Caco-2 (cell line): ENCODE data around the gene NPAS2. TPM values are rescaled to one million over a fixed set of nuclear protein-coding genes. Genes with fewer than 3 reads are reported as not detected.

Experiments
- BruUV-seq: library from RNA; stranded (reverse); fragments of 400-500 nt; replicated peaks from 2 replicates; lab custom pipeline; 2021; lab: Mats Ljungman, UMichigan
- CTCF ChIA-PET: fragments of 300-600 bp; sonication (Branson Sonifier 250); formaldehyde crosslinking; loops from one replicate; lab custom pipeline; 2022; ENCODE audit warnings: antibody characterized with exemption; lab: Charles Lee
- POLR2A ChIA-PET: fragments of 300-600 bp; sonication (Branson Sonifier 250); formaldehyde crosslinking; loops from one replicate; lab custom pipeline; 2022; ENCODE audit warnings: antibody characterized with exemption; lab: Charles Lee
- DNase-seq, 2 experiments: peaks; one replicate each; pipeline versions ENCODE4 v3.0.0 to v3.0.0-alpha.2; 2020 to 2022
- H3K27me3 ChIP-seq: replicated peaks from 2 replicates; pipeline ENCODE4 v1.6.0; 2011; ENCODE audit warnings: low read length; ENCODE audit not compliant: control insufficient read depth, insufficient read depth
- H3K36me3 ChIP-seq: 2 replicates; pipeline ENCODE4 v1.5.1; 2011; ENCODE audit warnings: low read length; ENCODE audit not compliant: control insufficient read depth, insufficient read depth
- H3K4me1 ChIP-seq: fragments of 250-450 bp; sonication (Bioruptor Pico); 2 replicates; pipeline ENCODE4 v1.5.1; 2020; ENCODE audit warnings: mild to moderate bottlenecking
- H3K4me3 ChIP-seq: 2 replicates; pipeline ENCODE4 v1.5.1; 2011; ENCODE audit warnings: low read depth, mild to moderate bottlenecking, control low read depth, low read length
- H3K9me3 ChIP-seq: fragments of 250-450 bp; sonication (Bioruptor Pico); 2 replicates; pipeline ENCODE4 v1.5.1; 2020; ENCODE audit warnings: mild to moderate bottlenecking, moderate library complexity
- H3K27ac Mint-ChIP-seq: one replicate; pipeline ENCODE4 v1.8.0; 2022; ENCODE audit warnings: mixed read lengths; ENCODE audit not compliant: unreplicated experiment
- H3K27me3 Mint-ChIP-seq: one replicate; pipeline ENCODE4 v1.8.0; 2022; ENCODE audit warnings: mixed read lengths; ENCODE audit not compliant: insufficient read depth, unreplicated experiment
- H3K36me3 Mint-ChIP-seq: one replicate; pipeline ENCODE4 v1.8.0; 2022; ENCODE audit warnings: mild to moderate bottlenecking, mixed read lengths; ENCODE audit not compliant: insufficient read depth, unreplicated experiment
- H3K4me1 Mint-ChIP-seq: one replicate; pipeline ENCODE4 v1.8.0; 2022; ENCODE audit warnings: low read depth, mixed read lengths; ENCODE audit not compliant: unreplicated experiment
- H3K4me3 Mint-ChIP-seq: one replicate; pipeline ENCODE4 v1.8.0; 2022; ENCODE audit warnings: mild to moderate bottlenecking, moderate library complexity, mixed read lengths; ENCODE audit not compliant: unreplicated experiment
- H3K9me3 Mint-ChIP-seq: one replicate; pipeline ENCODE4 v1.8.0; 2022; ENCODE audit warnings: mixed read lengths; ENCODE audit not compliant: unreplicated experiment
- intact Hi-C: fragments of 100-400 bp; cut with micrococcal nuclease; formaldehyde crosslinking; loops from one replicate; pipeline ENCODE4 v1.10.0; 2022; ENCODE audit not compliant: unreplicated experiment
- total RNA-seq: library from RNA; stranded (reverse); gene quantifications from 2 replicates; pipeline ENCODE4 v1.2.3, GENCODE V29; 2022
- TF ChIP-seq, protein P1 (sequence below), 2 experiments: fragments of 200-600 bp in 1 of 2; IDR thresholded peaks; 1 replicate in 1 of 2; 2 replicates in 1 of 2; pipeline versions ENCODE4 v1.5.1 to v1.8.0; 2011 to 2022; ENCODE audit warnings: antibody characterized with exemption in 1 of 2, control low read depth in 1 of 2, inconsistent platforms in 1 of 2, low read depth in 1 of 2, low read length in 1 of 2, mild to moderate bottlenecking in 1 of 2, moderate library complexity in 1 of 2; ENCODE audit not compliant: insufficient read depth in 1 of 2, severe bottlenecking in 1 of 2, unreplicated experiment in 1 of 2

NPAS2 gene
- total RNA-seq, 1 experiment from 2014 or later = 2.8 TPM

DNA sequence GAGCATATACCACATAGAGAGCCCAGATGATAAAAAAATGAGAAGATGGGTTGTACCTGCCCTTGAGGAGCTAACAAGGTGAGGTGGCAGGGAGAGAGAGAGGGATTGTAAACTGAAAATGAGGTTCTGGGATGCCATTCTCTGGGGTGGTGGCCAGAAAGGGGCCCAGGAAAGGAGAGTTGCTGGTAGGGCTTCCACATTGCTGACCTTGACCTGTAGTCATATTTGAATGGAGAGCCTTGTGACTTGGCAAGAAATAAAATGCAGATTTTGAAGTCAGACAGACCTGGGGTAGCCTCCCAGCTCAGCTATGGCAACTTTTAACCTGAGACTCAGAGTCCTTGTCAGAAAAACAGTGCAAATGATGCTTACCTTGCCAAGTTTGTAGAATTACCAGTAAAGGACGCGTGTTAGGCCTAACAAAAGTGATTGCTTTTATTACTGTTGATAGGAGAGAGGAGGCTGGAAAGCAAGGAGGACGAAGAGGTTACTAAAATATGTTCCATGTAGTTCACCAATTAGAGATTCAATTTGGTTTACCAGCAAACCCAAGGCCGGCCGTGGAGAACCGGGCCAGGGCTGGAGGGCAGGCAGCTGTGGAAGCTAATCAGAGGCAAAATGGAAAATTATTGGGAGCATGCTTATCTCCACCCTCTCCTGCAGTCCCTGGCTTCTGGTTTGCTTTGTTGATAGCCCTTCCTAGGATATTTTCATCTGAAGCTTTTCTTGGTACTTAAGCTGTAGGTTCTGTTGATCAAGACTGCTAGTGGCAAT lies 3.9 kb downstream of the NPAS2 start:
- Histone ChIP-seq H3K4me1 (peaks cover 10% of the 10 kb centered on the region; the same call in 1 of the 2 replicates), H3K4me3 (no peak overlapping the region), H3K27me3 (no peaks in the 10 kb centered on the region), H3K36me3 (no peaks in the 10 kb centered on the region), H3K9me3 (no peaks in the 10 kb centered on the region)
- ChIA-PET POLR2A (no interaction called here), CTCF (no interaction called here)
- peaks cover 15% of the 10 kb centered on the region for H3K27me3 Mint-ChIP-seq
- TF ChIP-seq, protein P1, sequence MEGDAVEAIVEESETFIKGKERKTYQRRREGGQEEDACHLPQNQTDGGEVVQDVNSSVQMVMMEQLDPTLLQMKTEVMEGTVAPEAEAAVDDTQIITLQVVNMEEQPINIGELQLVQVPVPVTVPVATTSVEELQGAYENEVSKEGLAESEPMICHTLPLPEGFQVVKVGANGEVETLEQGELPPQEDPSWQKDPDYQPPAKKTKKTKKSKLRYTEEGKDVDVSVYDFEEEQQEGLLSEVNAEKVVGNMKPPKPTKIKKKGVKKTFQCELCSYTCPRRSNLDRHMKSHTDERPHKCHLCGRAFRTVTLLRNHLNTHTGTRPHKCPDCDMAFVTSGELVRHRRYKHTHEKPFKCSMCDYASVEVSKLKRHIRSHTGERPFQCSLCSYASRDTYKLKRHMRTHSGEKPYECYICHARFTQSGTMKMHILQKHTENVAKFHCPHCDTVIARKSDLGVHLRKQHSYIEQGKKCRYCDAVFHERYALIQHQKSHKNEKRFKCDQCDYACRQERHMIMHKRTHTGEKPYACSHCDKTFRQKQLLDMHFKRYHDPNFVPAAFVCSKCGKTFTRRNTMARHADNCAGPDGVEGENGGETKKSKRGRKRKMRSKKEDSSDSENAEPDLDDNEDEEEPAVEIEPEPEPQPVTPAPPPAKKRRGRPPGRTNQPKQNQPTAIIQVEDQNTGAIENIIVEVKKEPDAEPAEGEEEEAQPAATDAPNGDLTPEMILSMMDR (IDR thresholded peaks at IDR 0.05; ENCODE audit: insufficient read depth in 1 of 2, low read depth in 1 of 2, low read length in 1 of 2, severe bottlenecking in 1 of 2, unreplicated experiment in 1 of 2) = no peak
- no peak for DNase-seq
- BruUV-seq = no TSS peak
- H3K9me3 Mint-ChIP-seq = no peaks in the 10 kb centered on the region
- H3K4me1 Mint-ChIP-seq = no peaks in the 10 kb centered on the region
- H3K36me3 Mint-ChIP-seq = no peaks in the 10 kb centered on the region
- H3K4me3 Mint-ChIP-seq = no peak overlapping the region
- intact Hi-C loops = no loop called here
- H3K27ac Mint-ChIP-seq = no peak overlapping the region

DNA sequence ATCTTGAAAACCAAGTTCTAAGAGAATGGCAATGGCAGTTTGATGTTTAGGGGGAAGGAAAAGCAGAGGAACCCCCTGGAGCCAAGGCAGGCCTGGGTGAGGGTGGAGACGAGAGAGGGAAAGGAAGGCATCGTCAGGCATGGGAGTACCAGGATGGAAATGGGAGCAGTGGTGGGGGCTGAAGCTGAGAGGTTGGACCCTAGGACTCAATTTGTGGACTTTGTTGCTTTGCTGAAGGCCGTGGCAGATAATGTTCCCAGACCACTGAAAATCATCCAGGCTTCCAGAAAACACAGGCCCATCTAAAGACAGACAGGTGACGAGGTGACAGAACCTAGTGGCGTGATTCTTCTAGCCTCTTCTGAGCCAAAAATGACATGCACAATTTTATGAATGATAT lies 4.9 kb downstream of the NPAS2 start:
- no peak overlapping the region for H3K4me3 Mint-ChIP-seq
- no peaks in the 10 kb centered on the region for H3K9me3 ChIP-seq
- no peak overlapping the region for H3K27ac Mint-ChIP-seq
- POLR2A ChIA-PET = no interaction called here
- intact Hi-C loops = no loop called here
- DNase-seq = no peak
- H3K4me1 Mint-ChIP-seq = no peaks in the 10 kb centered on the region
- no peaks in the 10 kb centered on the region for H3K27me3 ChIP-seq
- CTCF ChIA-PET = no interaction called here
- H3K36me3 ChIP-seq = no peaks in the 10 kb centered on the region
- no peaks in the 10 kb centered on the region for H3K36me3 Mint-ChIP-seq
- H3K4me1 ChIP-seq = peaks cover 10% of the 10 kb centered on the region; the same call in 1 of the 2 replicates
- H3K4me3 ChIP-seq = no peak overlapping the region
- no peaks in the 10 kb centered on the region for H3K9me3 Mint-ChIP-seq
- no TSS peak for BruUV-seq
- TF ChIP-seq, protein P1 (IDR thresholded peaks at IDR 0.05; ENCODE audit: insufficient read depth in 1 of 2, low read depth in 1 of 2, low read length in 1 of 2, severe bottlenecking in 1 of 2, unreplicated experiment in 1 of 2) = no peak
- peaks cover 15% of the 10 kb centered on the region for H3K27me3 Mint-ChIP-seq

DNA sequence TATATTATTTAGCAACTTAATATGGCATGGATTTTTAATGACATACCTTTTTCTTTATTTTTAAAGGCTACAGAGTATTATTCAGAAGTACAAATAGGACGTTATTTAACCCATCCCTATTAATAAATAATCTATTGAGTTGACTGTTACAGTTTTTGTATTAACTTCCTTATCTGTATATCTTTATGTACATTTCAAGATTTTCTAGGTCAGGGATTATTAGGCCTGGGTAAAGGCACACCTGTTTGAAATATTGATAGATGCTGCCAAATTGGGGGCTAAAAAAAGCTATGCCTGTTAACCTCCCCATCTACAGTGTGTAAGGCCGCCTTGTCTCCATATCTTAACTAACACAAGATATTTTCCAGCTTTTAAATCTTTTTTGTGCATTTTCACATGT lies 6.6 kb downstream of the NPAS2 start:
- peaks cover 5% of the 10 kb centered on the region; the same call in 1 of the 2 replicates for H3K4me1 ChIP-seq
- no peaks in the 10 kb centered on the region for H3K27me3 ChIP-seq
- Mint-ChIP-seq H3K27ac (no peak overlapping the region), H3K36me3 (no peaks in the 10 kb centered on the region), H3K27me3 (peaks cover 15% of the 10 kb centered on the region), H3K9me3 (no peaks in the 10 kb centered on the region), H3K4me3 (no peak overlapping the region), H3K4me1 (no peaks in the 10 kb centered on the region)
- POLR2A ChIA-PET = no interaction called here
- no peaks in the 10 kb centered on the region for H3K36me3 ChIP-seq
- intact Hi-C loops = no loop called here
- no TSS peak for BruUV-seq
- DNase-seq = no peak
- TF ChIP-seq, protein P1 (IDR thresholded peaks at IDR 0.05; ENCODE audit: insufficient read depth in 1 of 2, low read depth in 1 of 2, low read length in 1 of 2, severe bottlenecking in 1 of 2, unreplicated experiment in 1 of 2) = no peak
- CTCF ChIA-PET = no interaction called here
- H3K4me3 ChIP-seq = no peak overlapping the region
- no peaks in the 10 kb centered on the region for H3K9me3 ChIP-seq
